SKM-1 treated with dmso at 0.1 percent for 144 hours (cell line): ENCODE results near the gene DCLK1.
"Not testable (repeated sequence)": the region's sequence is repeated elsewhere in the genome, so short reads cannot be mapped to it uniquely, and the experiment has no call there.

Experiments used
- DNase-seq: peaks from one replicate; lab custom pipeline; 2025; ENCODE audit not compliant: unreplicated experiment; lab: John Stamatoyannopoulos, UW

DCLK1 gene

DNA sequence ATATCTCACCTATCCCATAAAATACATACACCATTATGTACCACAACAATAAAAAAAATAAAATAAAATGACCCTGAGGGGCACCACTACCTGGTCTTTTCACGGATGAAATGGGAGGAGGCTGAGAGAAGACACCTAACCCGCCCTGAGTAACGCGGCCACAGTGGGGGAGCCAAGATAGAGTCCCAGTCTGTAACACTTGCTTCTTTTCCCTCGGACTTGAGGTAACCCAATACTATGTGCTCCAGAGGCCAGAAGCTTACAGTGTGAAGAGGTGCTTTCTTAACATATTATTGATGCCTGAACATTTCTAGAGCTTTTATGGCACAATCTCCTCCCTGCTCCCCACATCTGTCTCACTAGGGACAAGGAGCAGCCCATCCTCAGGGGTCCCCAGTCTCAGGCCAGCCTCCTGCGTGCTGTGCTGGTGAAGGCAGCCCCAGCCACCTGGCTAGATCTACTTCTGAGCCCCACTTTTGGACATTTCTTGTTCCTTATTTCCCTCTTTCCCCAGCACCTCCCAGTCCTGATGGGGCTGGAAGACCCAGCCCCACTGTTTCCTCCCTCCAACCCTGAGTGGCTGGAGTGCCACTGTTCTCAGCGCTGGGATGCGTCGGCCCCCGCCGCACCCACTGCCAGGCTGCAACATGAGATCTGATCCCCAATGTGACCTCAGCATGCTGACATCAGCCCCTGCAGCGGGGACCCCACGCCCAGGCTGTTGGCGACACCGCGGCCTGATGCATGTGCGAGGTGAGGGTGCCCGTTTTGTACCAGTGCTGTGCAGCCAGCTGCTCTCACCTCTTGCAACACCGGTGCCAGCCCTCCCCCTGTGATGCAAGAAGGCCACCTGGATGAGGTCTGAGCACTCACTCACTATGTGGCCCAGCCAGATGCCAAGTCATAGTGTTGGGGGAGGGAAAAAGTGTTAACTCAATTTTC is 143.3 kb downstream of the DCLK1 start:
- DNase-seq = no peak

DNA sequence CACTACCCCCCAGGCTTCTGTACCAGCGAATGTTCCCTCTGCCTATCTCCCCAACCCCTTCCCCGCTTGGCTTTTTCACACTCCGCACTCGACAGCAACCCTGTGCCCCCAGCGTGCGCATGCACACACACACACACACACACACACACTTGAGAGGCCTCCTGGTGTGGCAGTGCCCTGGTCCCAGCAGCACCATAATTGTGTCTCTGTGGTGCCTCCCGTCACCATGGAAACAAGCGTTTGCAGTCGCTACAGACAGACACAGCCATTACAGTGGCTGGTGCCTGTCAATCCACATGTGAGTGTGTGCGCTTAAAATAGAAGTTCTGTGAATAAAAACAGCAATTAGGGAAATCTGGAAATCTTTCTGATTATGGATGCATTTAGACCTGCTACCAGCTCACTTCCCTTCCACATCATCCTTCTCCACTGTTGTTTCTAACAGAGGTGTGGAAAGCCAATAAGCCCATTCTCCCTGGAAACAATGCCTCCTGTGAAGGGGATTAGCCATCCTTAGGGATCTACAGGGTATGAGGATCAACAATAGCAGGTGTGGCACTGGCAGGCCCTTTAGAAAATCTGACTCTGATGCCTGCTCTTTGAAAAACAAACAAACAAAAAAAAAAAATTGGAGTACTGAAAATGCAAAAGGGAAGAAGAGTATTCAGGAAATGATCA is 146.3 kb downstream of the DCLK1 start:
- DNase-seq = no peak

DNA sequence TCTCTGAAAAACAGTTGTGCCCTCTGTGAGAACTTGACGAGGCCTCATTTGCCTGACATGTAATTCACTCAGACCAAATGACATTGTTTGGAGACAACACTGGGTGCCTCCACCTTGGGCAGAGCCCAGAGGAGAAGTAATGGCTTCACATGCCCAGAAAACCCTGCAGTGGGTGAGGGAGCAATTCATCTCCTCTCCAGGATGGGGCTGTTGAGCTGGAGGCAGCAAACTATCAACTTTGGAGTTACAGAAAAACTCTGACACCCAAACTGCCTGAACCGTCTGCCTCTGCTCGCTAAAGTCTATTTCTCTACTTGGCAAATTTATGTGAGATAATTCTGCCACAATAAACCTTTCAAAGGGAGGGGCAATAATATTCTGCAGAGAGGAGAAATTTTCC is 146.9 kb downstream of the DCLK1 start:
- no peak for DNase-seq

DNA sequence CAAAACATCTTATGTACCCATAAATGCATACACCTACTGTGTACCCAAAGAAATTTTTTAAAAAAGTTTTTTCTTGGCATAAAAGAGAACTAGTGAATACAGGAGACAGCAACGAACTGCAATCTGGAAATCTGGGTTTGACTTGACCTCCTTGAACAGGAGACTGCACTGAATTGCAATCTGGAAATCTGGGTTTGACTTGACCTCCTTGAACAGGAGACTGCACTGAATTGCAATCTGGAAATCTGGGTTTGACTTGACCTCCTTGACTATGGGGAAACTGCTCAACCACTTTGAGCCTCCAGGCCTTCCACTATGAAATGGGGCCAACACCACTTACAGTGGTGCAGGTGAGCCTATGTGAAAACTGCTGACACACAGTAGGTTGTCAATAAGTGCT is 147.5 kb downstream of the DCLK1 start:
- not testable (repeated sequence) for DNase-seq

DNA sequence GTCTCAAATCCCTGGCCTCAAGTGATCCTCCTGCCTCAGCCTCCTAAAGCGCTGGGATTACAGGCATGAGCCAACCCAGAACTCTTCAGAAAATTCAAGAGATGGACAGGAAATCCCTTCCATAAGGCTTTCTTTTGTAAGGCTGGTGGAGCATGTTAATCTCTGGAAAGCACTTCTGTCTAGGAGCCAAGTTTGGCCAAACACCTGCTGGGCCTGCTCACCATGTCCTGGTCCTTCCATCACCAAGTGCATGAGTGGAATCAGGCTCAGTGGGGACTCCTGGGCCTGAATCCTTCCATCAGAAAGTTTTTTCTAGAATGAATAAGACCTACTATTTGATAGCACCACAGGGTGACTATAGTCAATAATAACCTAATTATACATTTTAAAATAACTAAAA is 148.0 kb downstream of the DCLK1 start:
- DNase-seq = no peak

DNA sequence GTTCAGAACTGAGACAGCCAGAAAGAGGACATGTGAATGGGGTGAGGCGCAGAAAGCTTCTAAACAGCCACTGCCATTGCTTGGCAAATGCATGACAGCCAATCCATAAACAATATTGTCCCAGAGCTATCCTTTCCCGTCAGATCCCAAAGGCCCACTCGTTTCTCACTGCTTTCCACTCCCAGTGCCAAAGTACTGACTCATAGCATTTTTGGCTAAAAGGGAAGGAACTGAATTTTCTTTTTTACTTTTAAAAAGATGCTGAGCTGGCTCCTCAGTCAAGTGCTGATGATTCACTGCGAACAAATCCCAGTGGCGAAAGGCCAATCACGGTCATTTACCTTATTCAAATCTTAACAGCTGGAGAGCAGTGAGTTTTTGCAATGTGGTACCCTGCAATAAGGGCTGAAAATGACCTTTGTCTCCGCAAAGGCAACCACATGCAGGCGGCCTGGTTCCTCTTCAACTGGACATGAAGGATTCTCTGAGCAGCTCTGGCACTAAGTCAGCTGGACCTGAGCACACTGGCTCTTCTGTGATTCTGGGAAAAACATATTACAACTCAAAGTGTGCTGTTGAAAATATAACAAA is 151.7 kb downstream of the DCLK1 start:
- no peak for DNase-seq

DNA sequence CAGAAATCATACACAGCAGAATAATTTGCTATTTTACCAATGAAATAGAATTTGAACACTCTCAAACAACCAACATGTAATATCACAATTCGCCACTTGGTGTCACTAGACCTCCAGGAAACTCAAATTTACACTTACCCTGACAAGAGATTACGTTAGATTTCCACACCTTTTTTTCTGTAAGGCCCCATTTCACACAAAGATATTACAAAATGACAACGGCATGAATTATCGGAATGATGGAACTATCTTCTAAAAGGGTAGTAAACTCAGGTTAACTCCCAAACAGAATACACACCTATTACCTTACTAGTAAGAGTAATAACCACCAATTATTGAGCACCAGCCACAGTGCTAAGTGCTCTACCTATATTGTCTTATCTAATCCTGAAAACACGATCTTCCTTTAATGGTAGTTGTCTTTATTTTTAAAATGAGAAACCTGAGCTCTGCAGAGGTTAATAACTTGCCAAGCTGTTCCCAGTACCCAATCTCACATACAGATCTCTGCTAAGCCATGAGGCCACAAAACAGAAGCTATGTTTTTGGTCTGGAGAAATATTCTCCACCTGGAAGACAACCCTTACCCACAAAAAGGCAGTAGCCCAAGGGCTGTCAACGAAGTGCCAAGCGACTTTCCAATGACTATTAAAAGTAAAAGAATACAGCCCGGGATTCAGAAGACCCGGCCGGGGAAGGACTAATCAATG is 152.4 kb downstream of the DCLK1 start:
- DNase-seq = peak; percentile 51

DNA sequence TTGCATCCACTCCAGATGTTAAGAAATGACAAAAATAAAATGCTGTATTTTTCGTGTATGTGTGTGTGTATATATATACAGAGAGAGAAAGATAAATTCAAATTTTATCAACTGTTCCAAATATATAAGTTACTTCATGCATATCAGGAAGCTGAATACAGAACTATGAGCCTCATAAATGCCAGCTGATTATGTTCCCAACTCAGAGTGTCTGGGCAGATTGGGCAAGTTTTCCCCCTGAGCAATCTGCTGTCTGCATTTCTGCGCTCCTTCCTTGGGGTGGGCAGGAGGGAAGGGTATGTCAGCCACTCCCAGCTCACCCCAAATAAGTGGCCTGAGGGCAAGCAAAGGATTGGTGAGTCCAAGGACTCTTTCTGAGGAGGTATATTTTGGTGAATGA is 154.1 kb downstream of the DCLK1 start:
- no peak for DNase-seq

DNA sequence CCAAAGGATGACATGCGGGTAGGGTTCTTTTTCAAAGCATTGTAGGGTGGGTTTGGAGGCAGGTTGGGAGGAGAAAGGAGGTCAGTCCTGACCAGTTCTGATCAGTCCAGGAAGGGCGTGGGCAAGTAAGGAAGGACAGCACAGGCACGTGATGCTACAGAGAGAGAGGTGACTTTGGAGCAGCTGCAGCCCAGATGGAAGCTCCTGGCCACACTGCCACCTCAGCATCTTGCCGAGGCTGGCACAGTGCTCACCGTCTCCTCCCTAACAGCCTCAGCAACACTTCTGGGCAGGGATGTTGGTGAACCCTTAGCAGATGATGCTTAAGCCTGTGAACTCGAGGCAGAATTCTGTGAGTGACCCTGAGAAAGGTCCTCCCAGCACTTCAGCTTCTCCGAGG is 155.1 kb downstream of the DCLK1 start:
- DNase-seq = no peak

DNA sequence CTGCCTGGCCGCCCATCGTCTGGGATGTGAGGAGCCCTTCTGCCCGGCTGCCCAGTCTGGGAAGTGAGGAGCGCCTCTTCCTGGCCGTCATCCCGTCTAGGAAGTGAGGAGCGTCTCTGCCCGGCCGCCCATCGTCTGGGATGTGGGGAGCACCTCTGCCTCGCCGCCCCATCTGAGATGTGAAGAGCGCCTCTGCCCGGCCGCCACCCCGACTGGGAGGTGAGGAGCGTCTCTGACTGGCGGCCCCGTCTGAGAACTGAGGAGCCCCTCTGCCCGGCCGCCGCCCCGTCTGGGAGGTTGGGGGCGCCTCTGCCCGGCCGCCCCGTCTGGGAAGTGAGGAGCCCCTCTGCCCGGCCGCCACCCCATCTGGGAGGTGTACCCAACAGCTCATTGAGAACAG is 164.2 kb downstream of the DCLK1 start:
- not testable (repeated sequence) for DNase-seq

DNA sequence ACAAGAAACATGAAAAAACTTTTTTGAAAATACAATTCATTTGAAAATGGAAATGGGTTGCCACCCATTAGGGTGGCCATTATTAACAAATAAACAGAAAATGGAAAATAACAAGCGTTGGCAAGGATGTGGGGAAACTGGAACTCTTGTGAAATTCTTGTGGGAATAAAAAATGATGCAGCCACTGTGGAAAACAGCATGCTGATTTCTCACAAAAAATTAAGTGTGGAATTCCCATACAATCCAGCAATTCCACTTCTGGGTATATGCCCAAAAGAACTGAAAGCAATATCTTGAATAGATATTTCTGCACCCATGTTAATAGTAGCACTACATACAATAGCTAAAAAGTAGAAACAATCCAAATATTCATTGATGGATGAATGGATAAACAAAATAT is 165.2 kb downstream of the DCLK1 start:
- no peak for DNase-seq

DNA sequence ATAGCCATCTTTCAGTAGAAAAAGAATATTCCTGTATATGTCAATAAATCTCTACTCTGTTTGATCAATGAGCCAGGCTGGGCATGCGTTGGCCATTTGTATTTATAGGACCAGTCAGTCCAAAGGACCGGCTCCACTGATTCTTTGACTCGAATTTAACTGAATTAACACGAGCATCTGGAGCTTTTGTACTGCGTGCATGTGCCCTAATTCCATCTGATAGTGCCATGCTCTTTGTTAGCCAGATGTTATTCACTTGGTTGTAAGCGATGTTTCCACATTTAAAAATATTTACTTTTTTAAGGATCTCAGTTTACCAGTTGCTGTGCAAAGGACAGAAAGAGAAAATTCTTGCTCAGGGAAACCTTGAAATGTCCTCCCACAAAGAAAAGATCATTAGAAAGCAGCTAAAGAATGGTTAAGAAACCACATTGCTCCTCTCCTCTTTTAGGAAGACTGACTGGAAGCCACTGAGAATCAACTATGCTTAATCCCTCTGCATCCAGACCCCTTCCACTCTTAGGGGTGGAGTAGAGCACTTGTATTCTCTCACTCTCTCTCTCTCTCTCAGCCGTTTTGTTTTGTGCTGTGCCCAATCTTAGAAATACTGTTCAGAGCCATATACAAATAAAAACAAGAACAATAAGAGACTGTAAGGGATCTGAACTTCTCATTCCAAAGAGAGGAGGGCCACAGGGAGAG is 165.8 kb downstream of the DCLK1 start:
- no peak for DNase-seq

DNA sequence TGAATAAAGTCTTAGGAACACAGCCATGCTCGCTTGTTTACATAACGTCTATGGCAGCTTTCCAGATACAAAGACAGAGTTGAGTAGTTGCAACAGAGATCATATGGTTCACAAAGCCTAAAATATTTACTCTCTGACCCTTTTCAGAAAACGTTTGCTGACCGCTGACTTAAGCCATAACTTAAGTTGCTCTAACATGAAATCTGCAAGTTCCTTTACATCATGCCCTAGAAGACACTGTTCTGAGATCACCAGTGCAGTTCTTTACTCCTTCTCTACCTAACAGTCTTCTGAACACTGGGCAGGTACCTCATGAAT is 166.4 kb downstream of the DCLK1 start:
- DNase-seq = no peak

DNA sequence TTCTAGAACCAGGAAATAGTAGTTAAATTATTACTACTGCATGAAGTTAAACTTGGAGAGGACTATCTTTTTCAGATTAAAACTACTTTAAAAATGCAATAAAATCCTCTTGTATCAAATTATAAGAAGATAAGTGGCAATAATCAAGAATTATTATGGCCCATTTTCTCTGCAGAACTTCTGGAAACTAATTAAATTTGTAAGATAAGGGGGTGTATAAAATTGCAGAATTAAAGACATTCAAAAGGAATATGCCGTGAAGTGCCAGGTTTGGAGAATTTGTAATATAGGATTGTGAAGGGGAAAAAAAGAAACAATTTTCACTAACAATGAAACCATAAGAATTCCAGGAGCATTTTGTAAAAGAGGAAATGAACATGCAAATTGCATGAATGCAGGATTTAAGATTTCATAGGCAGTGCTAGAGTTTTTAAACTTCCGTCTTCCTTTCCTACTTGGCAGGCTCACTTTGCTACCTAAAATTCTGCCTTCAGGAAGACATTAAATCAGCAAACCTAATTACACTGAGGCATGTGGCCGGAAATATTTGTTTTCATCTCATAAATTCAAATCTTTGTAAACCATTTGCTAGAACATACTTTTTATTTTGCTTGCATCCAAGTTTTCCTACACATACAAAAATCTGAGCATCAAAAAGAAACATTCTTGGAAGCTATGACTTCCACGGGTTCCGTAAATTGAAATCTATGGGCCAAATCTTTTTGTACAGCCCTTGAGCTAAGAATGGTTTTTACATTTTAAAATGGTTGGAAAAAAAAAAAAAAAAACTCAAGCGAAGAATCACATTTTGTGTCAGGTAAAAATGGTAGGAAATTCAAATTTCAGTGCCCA is 166.9 kb downstream of the DCLK1 start:
- no peak for DNase-seq

DNA sequence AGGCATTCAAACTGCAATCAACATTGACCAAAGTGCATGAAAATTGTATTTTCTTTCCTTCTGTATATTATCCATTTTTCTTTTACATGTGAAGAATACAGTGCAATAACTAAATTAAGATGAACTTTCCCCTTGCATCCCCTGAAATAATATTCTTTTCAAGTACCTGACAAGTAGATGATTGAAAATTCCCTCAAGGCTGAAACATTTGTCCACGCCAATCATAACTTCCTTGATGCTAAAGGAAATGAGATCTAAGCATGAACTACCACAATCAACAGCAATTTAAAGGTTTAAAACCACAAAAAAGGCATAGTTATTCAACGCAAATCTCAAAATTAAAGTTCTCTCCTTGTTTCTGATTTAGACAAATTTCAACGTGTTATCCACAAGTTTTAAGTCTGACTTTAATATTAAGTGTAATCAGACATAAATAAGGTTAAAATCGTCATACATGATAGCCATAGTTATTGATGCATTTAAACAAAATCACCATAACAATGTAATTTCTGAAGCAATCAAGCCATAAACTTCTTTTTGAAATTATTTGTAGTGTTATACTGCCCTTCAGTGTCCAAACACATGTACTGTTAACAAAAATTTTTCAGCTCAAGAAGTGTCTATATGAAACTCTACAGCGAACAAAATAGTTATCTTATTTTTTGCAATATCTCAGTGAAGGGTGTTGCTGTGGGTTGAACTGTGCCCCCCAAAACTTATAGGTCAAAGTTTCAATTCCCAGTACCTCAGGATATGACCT is 169.5 kb downstream of the DCLK1 start:
- DNase-seq = no peak

DNA sequence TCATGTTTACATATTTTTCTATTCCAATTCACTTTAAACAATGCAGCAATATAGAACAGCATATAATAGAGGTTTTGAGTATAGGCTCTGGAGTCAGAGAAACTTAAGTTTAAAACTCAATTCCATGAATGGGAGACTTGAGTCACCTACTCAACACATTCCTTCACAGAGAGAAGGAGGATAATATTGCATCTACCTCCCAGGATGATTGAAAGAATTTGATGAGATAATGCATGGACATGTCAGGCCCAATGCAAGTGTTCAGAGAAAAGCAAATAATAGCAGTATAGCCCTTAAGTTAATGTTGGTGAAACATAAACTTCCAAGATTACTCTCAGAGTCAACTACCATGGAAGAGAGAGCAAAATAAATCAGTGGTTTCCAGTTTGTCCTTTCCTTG is 170.2 kb downstream of the DCLK1 start:
- DNase-seq = no peak

DNA sequence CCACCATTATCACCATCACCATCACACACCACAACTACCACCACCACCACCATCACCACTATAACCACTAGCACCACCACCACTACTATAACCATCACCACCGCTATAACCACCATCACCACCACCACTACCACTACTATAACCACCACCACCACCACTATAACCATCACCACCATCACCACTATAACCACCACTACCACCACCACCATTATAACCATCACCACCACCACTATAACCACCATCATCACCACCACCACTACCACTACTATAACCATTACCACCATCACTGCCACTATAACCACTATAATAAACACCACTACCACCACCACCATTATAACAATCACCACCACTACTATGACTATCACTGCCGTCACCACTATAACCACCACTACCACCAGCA is 173.2 kb downstream of the DCLK1 start:
- no peak for DNase-seq

DNA sequence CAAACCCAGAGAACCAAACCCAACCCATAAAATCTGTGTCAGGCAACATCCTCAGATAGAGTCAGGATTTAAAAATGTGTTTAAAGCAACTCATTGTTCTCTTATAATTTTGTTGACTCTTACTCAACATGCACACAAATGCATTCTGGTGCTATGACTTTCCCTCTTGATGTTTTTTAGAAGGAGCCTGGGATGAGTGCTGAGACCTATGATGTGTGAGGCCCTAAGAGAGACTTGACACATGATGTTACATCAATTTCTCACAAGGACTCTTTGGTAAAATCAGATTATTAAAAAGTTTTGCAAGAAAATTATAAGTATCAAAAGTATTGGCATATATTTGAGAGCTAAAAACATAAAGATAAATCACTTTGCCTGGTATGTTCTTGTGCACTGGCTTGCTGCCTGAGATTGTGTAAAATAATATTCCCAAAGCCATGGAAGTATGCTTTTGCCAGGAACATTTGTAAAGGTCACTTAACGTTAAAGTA is 173.9 kb downstream of the DCLK1 start:
- DNase-seq = no peak

DNA sequence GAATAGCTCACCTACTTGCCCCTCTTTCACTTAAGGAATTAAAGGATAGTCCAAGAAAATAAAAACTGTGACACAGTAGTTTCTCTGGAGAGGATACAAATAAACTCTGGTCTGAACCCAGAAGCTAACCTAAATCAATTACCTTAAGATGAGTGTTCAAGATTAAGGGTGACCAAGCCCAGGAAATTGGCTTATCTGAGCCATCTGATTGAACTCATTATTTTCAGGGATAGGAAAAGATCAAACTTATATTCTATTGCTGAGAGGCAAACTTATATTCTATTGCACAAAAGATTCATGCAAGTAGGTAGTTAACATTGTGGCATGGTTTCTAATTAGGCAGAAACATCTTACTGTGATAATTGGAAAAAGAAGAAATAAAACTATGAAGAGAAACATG is 175.1 kb downstream of the DCLK1 start:
- no peak for DNase-seq
